IPS-18c (cell line): ENCODE measurements around the gene RBP7.
A peak's percentile ranks its signal among the peaks of the same experiment; 100 is the strongest.
"Not testable (repeated sequence)": the region's sequence is repeated elsewhere in the genome, so short reads cannot be mapped to it uniquely, and the experiment has no call there.

ENCODE experiments used
- H3K4me3 ChIP-seq: 2 replicates; pipeline ENCODE4 v1.7.0; 2013; ENCODE audit warnings: low read depth, mild to moderate bottlenecking, low read length, moderate library complexity; ENCODE audit not compliant: insufficient read depth
- H3K9me3 ChIP-seq: one replicate; pipeline ENCODE4 v1.6.1; 2013; ENCODE audit warnings: mild to moderate bottlenecking, low read length, moderate library complexity; ENCODE audit not compliant: control insufficient read depth, insufficient read depth

The RBP7 gene

DNA sequence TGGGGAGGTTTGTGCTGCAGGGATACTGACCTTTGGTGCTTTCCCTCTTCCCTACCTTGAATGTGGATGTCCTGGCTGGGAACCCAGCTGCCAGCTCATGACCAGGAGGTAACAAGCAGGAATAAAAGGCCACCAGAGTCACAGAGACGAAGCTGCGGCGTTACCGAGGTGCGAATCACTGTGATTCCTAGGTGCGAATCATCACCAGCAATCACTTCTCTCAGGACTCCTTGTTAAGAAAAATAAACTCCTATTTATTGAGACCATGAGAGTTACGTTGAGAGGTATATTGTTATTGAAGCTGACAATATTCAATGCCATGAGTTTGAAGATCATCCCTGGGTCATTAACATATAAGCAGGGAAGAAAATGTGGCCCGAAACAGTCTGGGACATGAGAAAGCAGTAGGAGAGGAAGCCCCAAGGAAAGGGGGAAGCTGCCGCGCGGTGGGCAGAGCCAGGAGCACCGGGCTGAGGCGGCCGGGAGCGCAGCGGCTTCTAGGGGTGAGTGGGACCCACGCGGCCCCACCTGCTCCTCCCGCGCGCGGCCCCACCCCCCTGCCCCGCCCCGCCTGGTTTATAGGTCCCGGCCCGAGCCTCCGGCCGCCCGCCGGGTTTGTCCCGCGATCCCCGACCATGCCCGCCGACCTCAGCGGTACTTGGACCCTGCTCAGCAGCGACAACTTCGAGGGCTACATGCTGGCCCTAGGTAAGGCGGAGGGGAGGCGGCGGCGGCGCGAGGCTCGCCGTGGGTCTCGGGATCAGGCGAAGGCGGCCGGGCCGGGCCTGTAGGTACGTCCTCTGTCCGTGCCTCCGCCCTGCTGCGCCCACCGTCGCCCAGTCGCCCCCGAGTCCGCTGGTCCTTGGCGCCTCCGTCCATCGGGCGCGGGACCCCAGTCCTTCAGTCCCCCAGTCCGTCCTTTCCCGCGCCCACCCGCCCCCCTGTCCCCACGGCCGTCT lies at the start of gene RBP7:
Gene RBP7, plus strand, starts transcription at position 605 of the 959 bp plus-strand sequence. Its CDS starts 31 bp downstream, at position 636.
- H3K4me3 ChIP-seq: peak within 1 kb of the TSS; percentile 61
- H3K9me3 ChIP-seq: no peaks in the 10 kb centered on the region

DNA sequence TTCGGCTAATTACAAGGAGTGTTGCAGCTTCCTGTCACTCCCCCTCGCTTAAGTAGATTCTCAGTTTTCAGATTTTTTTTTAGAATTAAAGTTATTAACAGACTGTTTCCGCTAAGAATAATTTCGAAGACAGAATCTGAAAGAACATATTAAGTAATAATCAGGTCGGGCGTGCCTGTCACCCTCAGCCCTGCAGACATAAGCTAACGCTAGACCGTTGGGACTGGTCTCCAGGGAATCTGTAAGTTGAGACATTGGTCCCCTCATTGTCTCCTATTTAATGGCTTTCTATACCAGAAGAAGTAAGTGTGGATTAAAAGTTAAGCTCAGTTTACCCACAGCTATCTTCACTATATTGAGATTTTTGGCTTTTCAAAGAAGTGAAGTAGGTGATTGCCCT lies 39.3 kb upstream of the RBP7 start:
- H3K4me3 ChIP-seq: no peak overlapping the region
- H3K9me3 ChIP-seq: no peaks in the 10 kb centered on the region

DNA sequence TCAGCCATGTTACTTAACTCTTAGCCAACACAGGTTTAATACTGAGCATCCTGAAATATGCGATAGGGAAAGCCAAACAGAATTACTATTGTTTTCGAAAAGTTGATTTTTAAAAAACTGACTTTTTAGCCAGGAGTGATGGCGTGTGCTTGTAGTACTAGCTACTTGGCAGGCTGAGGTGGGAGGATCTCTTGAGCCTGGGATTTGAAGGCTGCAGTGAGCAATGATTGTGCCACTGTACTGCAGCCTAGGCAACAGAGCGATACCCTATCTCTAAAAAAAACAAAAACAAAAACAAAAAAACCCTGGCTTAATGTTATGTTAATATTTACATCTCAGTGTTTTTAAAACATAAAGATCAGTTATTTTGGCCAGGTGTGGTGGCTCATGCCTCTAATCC lies 37.0 kb upstream of the RBP7 start:
- Histone ChIP-seq H3K9me3 (no peaks in the 10 kb centered on the region), H3K4me3 (no peak overlapping the region)

DNA sequence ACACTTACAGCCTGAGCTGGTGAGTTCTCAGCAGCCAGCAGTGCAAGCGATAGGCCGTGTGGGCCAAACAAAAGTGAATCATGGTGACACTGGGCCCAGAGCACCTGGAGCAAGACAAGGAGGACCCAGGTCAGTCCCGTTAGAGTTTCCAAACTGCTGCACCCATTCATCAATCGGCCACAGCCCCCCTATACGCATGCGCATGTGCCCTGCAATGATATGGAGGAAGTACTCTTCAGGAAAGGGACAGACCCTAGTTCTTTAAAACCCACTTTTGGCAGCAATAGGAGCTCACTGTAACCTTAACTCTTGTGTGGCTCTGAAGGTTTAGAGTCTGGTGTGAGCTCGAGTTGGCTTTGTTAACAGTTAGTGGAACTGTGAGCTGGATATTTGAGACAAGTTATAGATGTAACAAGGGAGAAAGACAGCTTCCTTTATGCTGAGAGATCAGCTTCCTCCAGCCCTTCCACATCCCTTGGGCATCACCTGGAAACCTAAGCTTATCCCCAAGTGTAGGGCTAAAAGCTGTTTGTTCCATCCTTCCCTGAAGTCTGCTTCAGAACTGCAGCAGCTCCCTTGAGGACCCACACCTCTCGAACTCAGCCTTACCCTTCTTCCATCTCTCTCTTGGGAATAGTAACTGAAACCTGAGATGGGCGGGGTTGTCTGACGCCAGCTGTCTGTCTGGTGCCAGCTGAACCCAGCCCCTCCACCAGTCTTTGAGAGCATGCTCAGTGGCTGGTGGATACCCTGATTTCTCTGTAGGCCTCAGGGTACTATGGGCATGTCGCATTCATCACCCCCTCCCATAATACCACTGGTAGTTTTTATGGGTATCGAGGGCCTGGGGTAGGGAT lies 36.1 kb upstream of the RBP7 start:
- H3K9me3 ChIP-seq: no peaks in the 10 kb centered on the region
- no peak overlapping the region for H3K4me3 ChIP-seq

DNA sequence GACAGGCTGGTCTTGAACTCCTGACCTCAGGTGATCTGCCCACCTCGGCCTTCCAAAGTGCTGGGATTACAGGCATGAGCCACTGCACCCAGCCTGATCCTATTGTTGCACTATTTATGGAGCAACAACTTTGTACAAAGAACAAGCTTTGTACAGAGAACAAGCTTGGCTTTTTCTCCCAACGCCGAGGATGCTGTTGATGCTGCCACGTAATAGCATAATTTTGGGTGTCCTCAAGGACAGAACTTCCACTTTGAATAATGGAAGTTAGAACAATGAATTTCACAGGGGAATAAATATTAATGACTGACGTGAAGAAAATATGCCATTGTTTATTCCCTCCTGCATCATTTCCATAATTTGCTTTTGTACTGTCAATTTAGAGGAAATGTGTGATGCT lies 12.8 kb upstream of the RBP7 start:
- H3K4me3 ChIP-seq: no peak overlapping the region

GRCh38 chr1:9985001-9985400 lies 12.0 kb upstream of the RBP7 start:
- no peaks in the 10 kb centered on the region for H3K9me3 ChIP-seq
- H3K4me3 ChIP-seq: no peak overlapping the region

More for the DNA sequence above, 12.8 kb upstream of the RBP7 start:
- no peaks in the 10 kb centered on the region for H3K9me3 ChIP-seq

- Histone ChIP-seq H3K9me3 (no peaks in the 10 kb centered on the region), H3K4me3 (no peak overlapping the region)
These were observed 7.3 kb upstream of the RBP7 start for GRCh38 chr1:9989773-9990172.

DNA sequence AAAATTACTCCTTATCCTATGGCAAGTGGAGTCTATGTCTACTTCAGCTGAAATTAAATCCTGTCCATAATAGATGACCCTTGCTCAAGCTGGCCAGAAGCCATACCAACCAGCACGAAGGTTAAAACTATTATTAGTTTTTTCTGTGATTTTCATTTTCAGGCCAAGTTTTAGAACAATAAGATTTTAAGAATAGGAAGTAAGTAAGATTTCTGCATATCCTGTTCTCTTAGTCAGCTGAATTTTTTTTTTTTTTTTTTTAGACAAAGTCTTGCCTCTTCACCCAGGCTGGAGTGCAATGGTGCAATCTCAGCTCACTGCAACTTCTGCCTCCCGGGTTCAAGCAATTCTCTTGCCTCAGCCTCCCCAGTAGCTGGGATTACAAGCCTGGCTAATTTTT lies 6.1 kb upstream of the RBP7 start:
- no peaks in the 10 kb centered on the region for H3K9me3 ChIP-seq
- no peak overlapping the region for H3K4me3 ChIP-seq

DNA sequence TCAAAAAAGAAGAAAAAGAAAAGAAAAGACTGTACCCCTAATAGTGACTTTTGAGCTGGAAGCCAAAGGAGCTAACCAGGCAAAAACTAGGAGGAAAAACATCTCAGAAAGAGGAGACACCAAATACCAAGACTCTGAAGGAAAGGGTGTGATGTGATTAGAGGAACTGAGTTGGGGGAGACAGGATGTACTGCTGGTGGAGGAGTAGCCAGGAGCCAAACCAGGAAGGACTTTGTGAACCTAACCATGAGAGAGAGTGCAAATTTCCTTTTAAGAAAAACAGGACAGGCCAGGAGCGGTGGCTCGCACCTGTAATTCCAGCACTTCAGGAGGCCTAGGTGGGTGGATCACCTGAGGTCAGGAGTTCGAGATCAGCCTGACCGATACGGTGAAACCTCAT lies 4.1 kb upstream of the RBP7 start:
- no peaks in the 10 kb centered on the region for H3K9me3 ChIP-seq
- H3K4me3 ChIP-seq: no peak overlapping the region

GRCh38 chr1:9993561-9994075 lies 3.4 kb upstream of the RBP7 start:
- Histone ChIP-seq H3K9me3 (no peaks in the 10 kb centered on the region), H3K4me3 (no peak overlapping the region)

DNA sequence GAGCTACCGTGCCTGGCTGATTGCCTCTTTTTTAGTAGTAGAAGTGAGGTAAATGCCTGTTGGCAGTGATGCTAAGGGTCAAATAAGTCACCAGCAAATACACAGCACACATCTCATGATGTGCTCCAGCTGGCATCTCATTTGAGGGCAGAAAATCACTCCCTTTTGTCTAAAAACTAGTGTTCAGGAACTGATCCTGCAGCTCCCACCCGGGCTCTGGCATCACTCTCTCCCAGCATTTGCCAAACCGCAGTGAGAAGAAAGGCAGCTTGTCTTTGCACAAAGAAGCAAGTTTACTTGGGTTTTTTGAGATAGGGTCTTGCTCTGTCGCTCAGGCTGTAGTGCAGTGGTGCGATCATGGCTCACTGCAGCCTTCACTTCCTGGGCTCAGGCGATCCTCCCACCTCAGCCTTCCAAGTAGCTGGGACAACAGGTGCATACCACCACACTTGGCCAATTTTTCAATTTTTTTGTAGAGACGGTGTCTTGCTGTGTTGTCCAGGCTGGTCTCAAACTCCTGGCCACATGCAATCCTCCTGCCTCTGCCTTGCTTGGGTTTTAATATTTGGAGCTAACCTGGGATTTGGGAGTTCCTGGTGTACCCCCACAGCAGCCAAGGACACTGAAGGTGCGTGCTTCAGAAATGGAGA lies 4.1 kb downstream of the RBP7 start:
- H3K9me3 ChIP-seq: no peaks in the 10 kb centered on the region
- no peak overlapping the region for H3K4me3 ChIP-seq

DNA sequence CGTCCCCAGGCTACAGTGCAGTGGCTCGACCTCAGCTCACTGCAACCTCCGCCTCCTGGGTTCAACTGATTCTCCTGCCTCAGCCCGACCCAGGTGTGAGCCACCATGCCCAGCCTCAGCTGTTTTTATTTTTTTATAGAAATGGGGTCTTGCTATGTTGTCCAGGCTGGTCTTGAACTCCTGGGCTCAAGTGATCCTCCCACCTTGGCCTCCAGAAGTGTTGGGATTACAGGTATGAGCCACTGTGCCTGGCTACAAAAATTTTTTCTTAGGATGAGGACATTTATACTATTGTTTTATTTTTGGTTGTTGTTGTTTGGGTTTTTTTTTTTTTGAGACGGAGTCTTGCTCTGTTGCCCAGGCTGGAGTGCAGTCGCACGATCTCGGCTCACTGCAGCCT lies 8.2 kb downstream of the RBP7 start:
- not testable (repeated sequence) for H3K9me3 ChIP-seq, H3K4me3 ChIP-seq

DNA sequence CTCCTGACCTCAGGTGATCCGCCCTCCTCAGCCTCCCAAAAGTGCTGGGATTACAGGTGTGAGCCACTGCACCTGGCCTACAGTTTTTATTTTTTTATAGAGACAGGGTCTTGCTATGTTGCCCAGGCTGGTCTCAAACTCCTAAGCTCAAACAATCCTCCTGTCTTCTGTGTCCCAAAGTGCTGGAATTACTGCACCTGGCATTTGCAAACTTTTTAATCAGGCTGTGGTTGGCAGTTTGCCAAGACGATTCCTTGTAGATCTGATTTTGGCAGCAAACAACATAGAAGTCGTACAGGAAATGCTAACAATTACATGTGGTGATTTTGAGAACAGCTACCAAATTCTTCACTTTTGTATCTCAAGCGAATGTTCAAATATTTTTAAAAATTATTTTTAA lies 10.1 kb downstream of the RBP7 start:
- H3K4me3 ChIP-seq: no peak overlapping the region
- H3K9me3 ChIP-seq: no peaks in the 10 kb centered on the region

- Histone ChIP-seq H3K9me3 (no peaks in the 10 kb centered on the region), H3K4me3 (no peak overlapping the region)
These were observed 17.0 kb downstream of the RBP7 start for GRCh38 chr1:10014016-10014415.

GRCh38 chr1:10019561-10019960 lies 22.5 kb downstream of the RBP7 start:
- no peak overlapping the region for H3K4me3 ChIP-seq
- no peaks in the 10 kb centered on the region for H3K9me3 ChIP-seq

DNA sequence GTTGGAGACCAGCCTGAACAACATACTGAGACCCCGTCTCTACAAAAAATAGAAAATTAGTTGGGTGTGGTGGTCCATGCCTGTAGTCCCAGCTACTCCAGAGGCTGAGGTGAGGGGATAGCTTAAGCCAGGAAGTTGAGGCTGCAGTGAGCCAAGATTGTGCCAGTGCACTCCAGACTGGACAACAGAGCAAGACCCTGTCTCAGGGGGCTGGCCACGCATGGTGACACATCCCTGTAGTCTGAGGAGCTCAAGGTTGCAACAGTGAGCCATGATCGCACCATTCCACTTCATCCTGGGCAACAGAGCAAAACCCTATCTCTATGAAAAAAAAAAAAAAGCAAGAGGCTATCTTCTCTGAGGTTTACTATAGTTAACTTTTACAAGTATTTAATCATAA lies 23.1 kb downstream of the RBP7 start:
- Histone ChIP-seq H3K4me3 (no peak overlapping the region), H3K9me3 (no peaks in the 10 kb centered on the region)

- not testable (repeated sequence) for H3K4me3 ChIP-seq, H3K9me3 ChIP-seq
These were observed 23.6 kb downstream of the RBP7 start for GRCh38 chr1:10020678-10021077.
